Stomach (tissue), 4 donors: ENCODE results near the gene LAYN.

Experiments used
- CTCF ChIP-seq, 7 experiments: fragments of 450-650 bp in 4 of 7; fragments of 200-600 bp in 3 of 7; sonication (generic) in 3 of 7; IDR thresholded peaks; one replicate each; pipeline ENCODE4 v1.5.1; 2016 to 2019; ENCODE audit warnings: antibody characterized with exemption in 7 of 7, control low read depth in 2 of 7, mild to moderate bottlenecking in 1 of 7
- EP300 ChIP-seq: sonication (generic); formaldehyde crosslinking; IDR thresholded peaks from one replicate; pipeline ENCODE4 v1.6.1; 2017; ENCODE audit warnings: antibody characterized with exemption
- POLR2A ChIP-seq, 4 donors: fragments of 450-650 bp; IDR thresholded peaks; one replicate each; pipeline ENCODE4 v1.6.1; 2016; ENCODE audit warnings: antibody characterized with exemption in 4 of 4, control low read depth in 2 of 4, mild to moderate bottlenecking in 1 of 4, moderate library complexity in 1 of 4
- POLR2AphosphoS5 ChIP-seq, 3 donors: sonication (generic); formaldehyde crosslinking; IDR thresholded peaks; one replicate each; pipeline ENCODE4 v1.6.1; 2016; ENCODE audit warnings: antibody characterized with exemption in 3 of 3

- no peak for TF ChIP-seq CTCF (IDR thresholded peaks at IDR 0.05)
- TF ChIP-seq EP300 = no peak
- TF ChIP-seq POLR2AphosphoS5 (IDR thresholded peaks at IDR 0.05) = peak; percentile 6 to 52 (median 49)
- no peak for TF ChIP-seq POLR2A (IDR thresholded peaks at IDR 0.05)
Observed at GRCh38 chr11:111541254-111542061, 938 bp downstream of the LAYN start.
